GM06990 (cell line): ENCODE data around the gene ANKH.

Source experiments
- DNase-seq: peaks from one replicate; pipeline ENCODE4 v3.0.0-alpha.2; 2011; ENCODE audit not compliant: insufficient read length; ENCODE audit errors: extremely low read depth
- H3K27me3 ChIP-seq: replicated peaks from 2 replicates; pipeline ENCODE4 v1.6.0; 2011; ENCODE audit warnings: low read length; ENCODE audit not compliant: control insufficient read depth, insufficient read depth
- H3K36me3 ChIP-seq: 2 replicates; pipeline ENCODE4 v1.5.1; 2011; ENCODE audit warnings: low read length; ENCODE audit not compliant: control insufficient read depth, insufficient read depth
- H3K4me3 ChIP-seq: replicated peaks from 2 replicates; pipeline ENCODE4 v1.5.1; 2011; ENCODE audit warnings: low read depth, mild to moderate bottlenecking, control low read depth, low read length
- TF ChIP-seq, protein P1 (sequence below): IDR thresholded peaks from 2 replicates; pipeline ENCODE4 v1.5.1; 2011; ENCODE audit warnings: low read length, control low read depth, mild to moderate bottlenecking, inconsistent platforms; ENCODE audit not compliant: insufficient read depth, poor library complexity, severe bottlenecking

Gene ANKH

GRCh38 chr5:14749579-14750101 is 121.9 kb downstream of the ANKH start:
- DNase-seq, result no peak
- H3K36me3 ChIP-seq, result no peaks in the 10 kb centered on the region

GRCh38 chr5:14748180-14748900 is 123.2 kb downstream of the ANKH start:
- DNase-seq, result no peak
- Histone ChIP-seq H3K36me3 (no peaks in the 10 kb centered on the region), H3K4me3 (no peak overlapping the region), H3K27me3 (no peaks in the 10 kb centered on the region)
- TF ChIP-seq, protein P1, sequence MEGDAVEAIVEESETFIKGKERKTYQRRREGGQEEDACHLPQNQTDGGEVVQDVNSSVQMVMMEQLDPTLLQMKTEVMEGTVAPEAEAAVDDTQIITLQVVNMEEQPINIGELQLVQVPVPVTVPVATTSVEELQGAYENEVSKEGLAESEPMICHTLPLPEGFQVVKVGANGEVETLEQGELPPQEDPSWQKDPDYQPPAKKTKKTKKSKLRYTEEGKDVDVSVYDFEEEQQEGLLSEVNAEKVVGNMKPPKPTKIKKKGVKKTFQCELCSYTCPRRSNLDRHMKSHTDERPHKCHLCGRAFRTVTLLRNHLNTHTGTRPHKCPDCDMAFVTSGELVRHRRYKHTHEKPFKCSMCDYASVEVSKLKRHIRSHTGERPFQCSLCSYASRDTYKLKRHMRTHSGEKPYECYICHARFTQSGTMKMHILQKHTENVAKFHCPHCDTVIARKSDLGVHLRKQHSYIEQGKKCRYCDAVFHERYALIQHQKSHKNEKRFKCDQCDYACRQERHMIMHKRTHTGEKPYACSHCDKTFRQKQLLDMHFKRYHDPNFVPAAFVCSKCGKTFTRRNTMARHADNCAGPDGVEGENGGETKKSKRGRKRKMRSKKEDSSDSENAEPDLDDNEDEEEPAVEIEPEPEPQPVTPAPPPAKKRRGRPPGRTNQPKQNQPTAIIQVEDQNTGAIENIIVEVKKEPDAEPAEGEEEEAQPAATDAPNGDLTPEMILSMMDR, result no peak

More at GRCh38 chr5:14749579-14750101, 121.9 kb downstream of the ANKH start:
- TF ChIP-seq, protein P1, result no peak
- H3K27me3 ChIP-seq, result no peaks in the 10 kb centered on the region
- no peak overlapping the region for H3K4me3 ChIP-seq

DNA sequence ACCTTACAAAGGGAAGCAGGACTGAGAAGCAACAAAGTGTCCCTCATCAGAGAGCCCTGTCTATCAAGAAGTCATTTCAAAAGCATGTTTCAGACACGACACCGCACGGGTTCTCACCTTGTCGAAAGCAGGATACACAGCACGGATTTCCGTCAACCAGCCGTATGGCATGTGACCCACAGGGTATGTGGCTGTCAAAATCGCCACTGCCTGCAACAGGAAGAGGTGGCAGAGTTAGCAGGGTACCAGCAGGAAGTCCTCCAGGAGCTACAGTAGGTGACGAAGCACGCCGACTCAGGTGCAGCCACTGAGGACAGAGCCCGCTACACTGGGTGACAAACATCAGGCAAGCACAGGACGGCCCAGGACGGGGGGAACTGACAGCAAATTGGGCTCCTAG is 125.8 kb downstream of the ANKH start:
- Histone ChIP-seq H3K36me3 (no peaks in the 10 kb centered on the region), H3K4me3 (no peak overlapping the region), H3K27me3 (no peaks in the 10 kb centered on the region)
- TF ChIP-seq, protein P1, result no peak
- DNase-seq, result no peak

DNA sequence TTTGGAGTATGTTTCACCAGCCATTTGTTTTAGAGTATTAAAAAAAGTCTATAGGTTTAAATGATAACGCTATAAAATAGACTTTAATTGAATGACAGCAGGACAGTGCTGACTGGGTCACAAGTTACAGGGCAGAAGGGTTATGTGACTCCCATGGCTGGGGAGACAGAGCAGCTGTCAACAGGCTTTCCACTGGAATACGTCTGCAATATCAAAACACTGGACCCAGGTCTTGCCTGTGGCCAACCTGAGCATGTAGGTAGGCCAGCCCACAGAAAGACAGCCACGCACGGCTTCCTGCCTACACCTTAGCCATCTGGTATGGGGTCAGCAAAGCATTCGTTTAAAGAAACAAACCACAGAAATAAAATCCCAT is 126.4 kb downstream of the ANKH start:
- H3K4me3 ChIP-seq, result no peak overlapping the region
- no peaks in the 10 kb centered on the region for H3K36me3 ChIP-seq
- no peak for DNase-seq
- H3K27me3 ChIP-seq, result no peaks in the 10 kb centered on the region
- TF ChIP-seq, protein P1, result no peak

GRCh38 chr5:14744296-14745187 is 127.0 kb downstream of the ANKH start:
- Histone ChIP-seq H3K4me3 (no peak overlapping the region), H3K36me3 (no peaks in the 10 kb centered on the region), H3K27me3 (no peaks in the 10 kb centered on the region)
- TF ChIP-seq, protein P1, result no peak
- no peak for DNase-seq
